HepG2 (cell line): ENCODE results near the gene WDR20. TPM values are rescaled to one million over a fixed set of nuclear protein-coding genes. Genes with fewer than 3 reads are reported as not detected.

ENCODE experiments used
- ATAC-seq: fragments of 200-7000 bp; cut with Tn5 transposase; 3 replicates; pipeline ENCODE4 v1.9.1; 2020; ENCODE audit warnings: mild to moderate bottlenecking, moderate library complexity
- BruUV-seq: library from RNA; stranded (reverse); fragments of 400-500 nt; replicated peaks from 2 replicates; lab custom pipeline; 2021; lab: Mats Ljungman, UMichigan
- CTCF ChIA-PET: fragments of 300-600 bp; formaldehyde crosslinking; extraction: SDS; loops from one replicate; lab custom pipeline; 2021; ENCODE audit warnings: low total read pairs, inconsistent platforms, low intra/inter-chr PET ratio; lab: Yijun Ruan, JAX
- POLR2A ChIA-PET: fragments of 350-600 bp; sonication (Branson Sonifier 250); formaldehyde crosslinking; loops from one replicate; lab custom pipeline; 2020; ENCODE audit warnings: antibody characterized with exemption, inconsistent platforms; lab: Yijun Ruan, JAX
- DNase-seq: peaks from one replicate; pipeline ENCODE4 v3.0.0-alpha.2; 2015; ENCODE audit warnings: low spot score
- FAIRE-seq: peaks from 3 replicates; lab custom pipeline; 2011; peaks lifted over from hg19 to GRCh38; lab: Jason Lieb, UNC
- H2AFZ ChIP-seq: one replicate; pipeline ENCODE4 v1.6.1; 2011; ENCODE audit warnings: low read length, inconsistent platforms
- H3K27ac ChIP-seq: fragments of 300-600 bp; 3 replicates; pipeline ENCODE4 v1.8.0; 2011; ENCODE audit warnings: mixed run types, mild to moderate bottlenecking, mixed read lengths, low read length, inconsistent platforms; ENCODE audit not compliant: insufficient read depth; ENCODE audit errors: extremely low read length
- H3K27me3 ChIP-seq, 2 experiments: fragments of 200-600 bp in 1 of 2; 2 replicates in 1 of 2; 3 replicates in 1 of 2; pipeline versions ENCODE4 v1.6.0 to v1.8.0; 2011; ENCODE audit warnings: low read length in 2 of 2, mild to moderate bottlenecking in 2 of 2, moderate library complexity in 2 of 2, inconsistent platforms in 1 of 2; ENCODE audit not compliant: insufficient read depth in 2 of 2, control insufficient read depth in 1 of 2
- H3K36me3 ChIP-seq, 2 experiments: fragments of 200-600 bp in 1 of 2; replicated peaks in 1 of 2; 2 replicates in 1 of 2; 3 replicates in 1 of 2; pipeline versions ENCODE4 v1.5.1 to v1.8.0; 2011; ENCODE audit warnings: low read length in 2 of 2, inconsistent platforms in 1 of 2; ENCODE audit not compliant: insufficient read depth in 2 of 2, control insufficient read depth in 1 of 2
- H3K4me1 ChIP-seq: 2 replicates; pipeline ENCODE4 v1.5.1; 2012; ENCODE audit warnings: low read length, inconsistent platforms; ENCODE audit not compliant: insufficient read depth
- H3K4me2 ChIP-seq: 2 replicates; pipeline ENCODE4 v1.6.0; 2011; ENCODE audit warnings: low read depth, low read length, inconsistent platforms
- H3K4me3 ChIP-seq, 3 experiments: fragments of 200-600 bp in 1 of 3; sonication (generic), shearing (Covaris generic) in 1 of 3; replicated peaks in 1 of 3; 2 replicates each; pipeline ENCODE4 v1.5.1; 2011 to 2016; ENCODE audit warnings: low read length in 3 of 3, inconsistent platforms in 2 of 3, low read depth in 2 of 3, mild to moderate bottlenecking in 2 of 3, control low read depth in 1 of 3, mixed read lengths in 1 of 3; ENCODE audit not compliant: insufficient read depth in 1 of 3
- H3K79me2 ChIP-seq: one replicate; pipeline ENCODE4 v1.6.1; 2011; ENCODE audit warnings: low read length, inconsistent platforms; ENCODE audit not compliant: insufficient read depth
- H3K9ac ChIP-seq: 2 replicates; pipeline ENCODE4 v1.6.0; 2011; ENCODE audit warnings: mild to moderate bottlenecking, low read depth, low read length, inconsistent platforms; ENCODE audit not compliant: insufficient read depth
- H3K9me3 ChIP-seq: 2 replicates; pipeline ENCODE4 v1.5.1; 2012; ENCODE audit warnings: mild to moderate bottlenecking, low read length
- H4K20me1 ChIP-seq: 2 replicates; pipeline ENCODE4 v1.6.0; 2011; ENCODE audit warnings: inconsistent platforms, mild to moderate bottlenecking, low read length, moderate library complexity; ENCODE audit not compliant: insufficient read depth
- CREB3 ChIP-seq: sonication (generic); formaldehyde crosslinking; IDR thresholded peaks from 2 replicates; pipeline ENCODE4 v1.5.0; 2020; ENCODE audit warnings: missing genetic modification reagents
- ELF4 ChIP-seq: sonication (generic); formaldehyde crosslinking; IDR thresholded peaks from 2 replicates; pipeline ENCODE4 v1.5.0; 2020; ENCODE audit warnings: missing genetic modification reagents, mild to moderate bottlenecking, moderate library complexity, borderline replicate concordance
- FIP1L1 ChIP-seq: fragments of 200-400 bp; formaldehyde crosslinking; IDR thresholded peaks from 2 replicates; pipeline ENCODE4 v1.6.1; 2018; ENCODE audit warnings: low read depth, mild to moderate bottlenecking, low read length, moderate library complexity, borderline replicate concordance; ENCODE audit not compliant: insufficient read depth
- KAT7 ChIP-seq: IDR thresholded peaks from 2 replicates; pipeline ENCODE4 v1.6.1; 2018; ENCODE audit warnings: borderline replicate concordance, missing compliant biosample characterization
- MAFK ChIP-seq, 2 experiments: IDR thresholded peaks in 1 of 2; conservative IDR thresholded peaks in 1 of 2; 2 replicates each; pipeline ENCODE4 v1.6.1; 2011; ENCODE audit warnings: improper control_type of control experiment in 2 of 2, low read length in 2 of 2
- NCOA2 ChIP-seq: sonication (generic); formaldehyde crosslinking; IDR thresholded peaks from 2 replicates; pipeline ENCODE4 v1.8.0; 2022; ENCODE audit warnings: inconsistent platforms
- PHF21A ChIP-seq: sonication (generic); formaldehyde crosslinking; IDR thresholded peaks from 2 replicates; pipeline ENCODE4 v1.5.0; 2020; ENCODE audit warnings: mild to moderate bottlenecking, missing genetic modification reagents
- STAG1 ChIP-seq: sonication (generic); formaldehyde crosslinking; IDR thresholded peaks from 2 replicates; pipeline ENCODE4 v1.4.0; 2020; ENCODE audit warnings: missing genetic modification reagents
- ZBTB38 ChIP-seq: sonication (generic); formaldehyde crosslinking; IDR thresholded peaks from 2 replicates; pipeline ENCODE4 v1.5.1; 2020; ENCODE audit warnings: mild to moderate bottlenecking, missing genetic modification reagents
- ZMYM3 ChIP-seq: sonication (generic); formaldehyde crosslinking; IDR thresholded peaks from 2 replicates; pipeline ENCODE4 v1.5.1; 2020; ENCODE audit warnings: mild to moderate bottlenecking, missing genetic modification reagents
- ZNF292 ChIP-seq: sonication (generic); formaldehyde crosslinking; IDR thresholded peaks from 2 replicates; pipeline ENCODE4 v1.8.1; 2022; ENCODE audit warnings: mild to moderate bottlenecking, low read depth, missing genetic modification reagents, borderline replicate concordance
- ZNF691 ChIP-seq: sonication (generic); formaldehyde crosslinking; IDR thresholded peaks from 2 replicates; pipeline ENCODE4 v1.4.0; 2020; ENCODE audit warnings: missing genetic modification reagents, low read depth, mild to moderate bottlenecking, borderline replicate concordance
- ZSCAN22 ChIP-seq: sonication (generic); formaldehyde crosslinking; IDR thresholded peaks from 2 replicates; pipeline ENCODE4 v1.4.0; 2020; ENCODE audit warnings: mild to moderate bottlenecking, missing genetic modification reagents
- WGBS: methylation state at CpG from one replicate; pipeline ENCODE4 v1.1.6; 2017; ENCODE audit warnings: low lambda C conversion rate; 5-methylcytosine and 5-hydroxymethylcytosine counted together
- in situ Hi-C: cut with HindIII; loops from 2 replicates; pipeline ENCODE4 v1.10.0; 2017; ENCODE audit warnings: low pct_unique_long_range_greater_than_20kb; ENCODE audit not compliant: extremely low pct_ligation_motif_present
- intact Hi-C: fragments of 100-400 bp; cut with micrococcal nuclease; formaldehyde crosslinking; loops from one replicate; pipeline ENCODE4 v1.10.0; 2022; ENCODE audit not compliant: unreplicated experiment
- polyA plus RNA-seq, 8 experiments: library from polyadenylated mRNA; depleted of rRNA in 3 of 8; stranded (reverse) in 7 of 8; unstranded in 1 of 8; fragments of >200 nt; fragmentation: Illumina TruSeq in 4 of 8; extraction: Trizol in 4 of 8; gene quantifications; 2 replicates each; pipeline versions ENCODE4 v1.2.1 to v1.2.3, GENCODE V29; 2011 to 2016; ENCODE audit warnings: low read depth in 4 of 8, missing spikeins in 1 of 8, mixed read lengths in 1 of 8; ENCODE audit not compliant: insufficient read depth in 1 of 8
- total RNA-seq, 5 experiments: library from RNA; depleted of rRNA; stranded (reverse); fragments of >200 nt; fragmentation: Illumina TruSeq; extraction: Trizol; gene quantifications; 2 replicates each; pipeline ENCODE4 v1.2.3, GENCODE V29; 2016; ENCODE audit warnings: low read depth in 1 of 5

Gene WDR20
- total and polyA plus RNA-seq, 2 of the 13 experiments (the other 11 are each of a cell fraction or from before 2014, with no cell fraction given) = 10.4 to 23.2 TPM

DNA sequence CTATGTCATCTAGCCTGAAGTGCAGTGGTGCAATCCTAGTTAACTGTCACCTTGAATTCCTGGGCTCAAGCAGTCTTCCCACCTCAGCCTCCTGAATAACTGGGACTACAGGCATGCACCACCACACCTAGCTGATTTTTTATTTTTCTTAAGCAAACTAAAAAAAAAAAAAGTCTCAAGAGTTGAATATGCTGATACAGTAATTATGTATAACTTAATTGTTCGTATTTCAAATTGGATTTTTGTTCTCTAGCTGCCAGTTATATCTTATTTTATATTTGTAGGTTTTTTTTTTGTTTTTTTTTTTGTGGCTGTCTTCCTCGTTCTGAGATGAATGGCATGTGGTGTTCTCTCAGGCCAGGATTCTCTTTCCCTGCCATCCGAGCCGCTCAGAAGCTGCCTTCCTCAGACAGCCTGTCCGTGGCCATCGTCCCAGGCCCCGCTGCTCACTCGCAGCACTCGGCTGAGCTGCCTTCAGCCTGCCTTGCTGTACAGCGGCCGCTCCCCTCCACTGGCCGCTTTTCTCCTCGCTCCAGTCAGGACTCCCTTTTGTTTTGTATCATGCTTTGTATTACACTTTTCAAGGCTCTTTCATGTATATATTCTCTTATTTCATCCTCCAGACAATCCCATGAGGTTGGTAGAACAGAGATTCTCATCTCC is 53.3 kb downstream of the WDR20 start:
- H3K36me3 ChIP-seq = peaks cover 1 to 31% of the 10 kb centered on the region in 2 experiments; a peak in 4 of 5 replicates
- no peak overlapping the region for H3K4me2 ChIP-seq
- CTCF ChIA-PET = no interaction called here
- peak; percentile 4 to 51; a peak in 2 of 4 replicates for TF ChIP-seq MAFK (conservative IDR thresholded peaks at IDR 0.05 in 1 of 2, IDR thresholded peaks at IDR 0.05 in 1 of 2; ENCODE audit: low read length in 2 of 2)
- no peak for TF ChIP-seq STAG1
- TF ChIP-seq ZBTB38 (CRISPR knock-in tag) = peak; percentile 63; the same call in 1 of the 2 replicates
- TF ChIP-seq ZMYM3 (CRISPR knock-in tag) = no peak
- no peak for TF ChIP-seq ZNF292 (CRISPR knock-in tag)
- no peak for TF ChIP-seq ZNF691 (CRISPR knock-in tag)
- no peak for TF ChIP-seq PHF21A (CRISPR knock-in tag)
- no peak for TF ChIP-seq FIP1L1
- TF ChIP-seq ZSCAN22 (CRISPR knock-in tag) = no peak
- no peak for TF ChIP-seq CREB3 (CRISPR knock-in tag)
- no peak for TF ChIP-seq ELF4 (CRISPR knock-in tag)
- no peak for TF ChIP-seq KAT7 (CRISPR knock-in tag)
- no peak for TF ChIP-seq NCOA2 (CRISPR knock-in tag)
- peak overlapping the region; percentile 40 for H3K27ac ChIP-seq
- POLR2A ChIA-PET = no interaction called here
- H4K20me1 ChIP-seq = no peaks in the 10 kb centered on the region
- H3K9ac ChIP-seq = no peak overlapping the region
- H2AFZ ChIP-seq = no peak overlapping the region
- BruUV-seq = no TSS peak
- no peak overlapping the region for H3K4me3 ChIP-seq
- ATAC-seq = no peak
- 94% methylated on average over 13 of the region's 13 CpGs for WGBS
- H3K9me3 ChIP-seq = no peaks in the 10 kb centered on the region
- peaks cover 66% of the 10 kb centered on the region for H3K4me1 ChIP-seq
- H3K27me3 ChIP-seq = no peaks in the 10 kb centered on the region
- in situ Hi-C loops = no loop called here
- peaks cover 42% of the 10 kb centered on the region for H3K79me2 ChIP-seq
- no peak for DNase-seq
- intact Hi-C loops = no loop called here
- no peak for FAIRE-seq
